IPS-NIHi11 (cell line): Measurements from ENCODE around the gene TRPC3.

Experiments
- DNase-seq: peaks from one replicate; pipeline ENCODE4 v3.0.0; 2012; ENCODE audit warnings: mixed read lengths, low spot score

TRPC3 gene

DNA sequence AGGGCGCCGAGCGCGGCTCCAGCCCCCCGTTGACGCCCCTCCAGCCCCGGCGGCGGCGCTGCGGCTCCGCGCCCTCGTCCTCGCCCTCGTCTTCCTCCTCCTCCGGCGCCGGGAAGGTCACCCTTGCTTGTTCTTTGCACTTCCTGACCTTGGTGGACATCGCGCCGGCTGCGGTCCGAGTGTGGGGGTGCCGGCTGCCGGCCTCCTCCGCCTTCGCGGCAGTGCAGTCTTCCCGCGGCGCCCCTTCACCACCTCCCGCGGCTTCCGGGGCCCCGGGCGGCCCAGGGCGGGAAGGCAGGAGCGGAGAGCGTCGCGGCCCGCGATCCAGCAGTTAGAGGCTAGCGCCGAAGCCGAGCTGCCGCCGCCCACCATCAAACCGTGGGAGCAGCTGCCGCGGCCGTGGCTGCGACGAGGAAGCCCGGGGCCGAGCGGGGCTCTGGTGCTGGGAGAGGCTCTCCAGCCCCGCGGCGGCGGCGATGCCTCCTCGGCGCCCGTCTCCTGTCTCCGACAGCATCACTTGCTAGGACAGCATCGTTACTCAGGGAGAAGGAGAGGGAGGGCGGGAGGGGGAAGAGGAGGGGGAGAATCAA lies at the start of gene TRPC3:
TRPC3 (minus strand) TSS at position 540 of the 590 bp plus-strand sequence; CDS start at position 160, 380 bp downstream.
- DNase-seq = peak; percentile 60

DNA sequence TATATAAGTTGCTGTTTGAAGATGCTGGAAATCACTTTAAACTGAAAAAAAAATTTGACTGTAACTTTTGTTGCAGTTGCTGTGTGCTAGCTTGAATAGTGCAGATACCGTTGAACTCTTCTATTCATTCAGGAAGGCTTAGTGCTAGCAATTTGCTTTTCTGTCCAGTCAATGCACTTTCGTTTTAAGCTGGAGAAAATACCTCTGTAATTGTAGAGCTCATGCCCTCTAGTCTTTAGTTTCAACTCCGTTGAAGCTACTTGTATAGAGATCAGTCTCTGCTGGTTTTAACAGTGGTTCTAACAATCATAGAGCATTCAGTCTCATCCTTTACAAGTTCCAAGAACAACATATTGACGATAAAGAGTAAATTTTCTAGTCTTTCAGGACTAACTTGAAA lies 49.0 kb upstream of the TRPC3 start:
- no peak for DNase-seq

DNA sequence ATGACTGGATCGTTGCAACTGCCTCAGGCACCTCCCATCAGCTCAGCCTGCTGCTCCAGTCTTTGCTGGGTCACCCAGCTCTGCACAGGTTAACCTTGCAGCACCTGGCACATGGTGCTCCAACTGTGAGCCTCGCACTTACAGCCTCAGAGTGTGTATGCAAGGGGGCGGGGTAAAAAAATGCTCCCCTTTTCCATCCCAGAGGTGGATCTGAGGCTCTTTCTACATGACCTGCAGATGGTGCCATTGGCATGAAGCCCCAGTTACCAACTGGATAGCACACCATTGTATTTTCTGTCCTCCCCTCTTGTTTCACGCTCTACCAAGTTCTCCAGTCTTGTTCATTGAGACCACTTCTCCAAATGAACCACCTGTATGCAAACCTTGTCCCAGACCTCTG lies 46.2 kb upstream of the TRPC3 start:
- DNase-seq = peak; percentile 28

DNA sequence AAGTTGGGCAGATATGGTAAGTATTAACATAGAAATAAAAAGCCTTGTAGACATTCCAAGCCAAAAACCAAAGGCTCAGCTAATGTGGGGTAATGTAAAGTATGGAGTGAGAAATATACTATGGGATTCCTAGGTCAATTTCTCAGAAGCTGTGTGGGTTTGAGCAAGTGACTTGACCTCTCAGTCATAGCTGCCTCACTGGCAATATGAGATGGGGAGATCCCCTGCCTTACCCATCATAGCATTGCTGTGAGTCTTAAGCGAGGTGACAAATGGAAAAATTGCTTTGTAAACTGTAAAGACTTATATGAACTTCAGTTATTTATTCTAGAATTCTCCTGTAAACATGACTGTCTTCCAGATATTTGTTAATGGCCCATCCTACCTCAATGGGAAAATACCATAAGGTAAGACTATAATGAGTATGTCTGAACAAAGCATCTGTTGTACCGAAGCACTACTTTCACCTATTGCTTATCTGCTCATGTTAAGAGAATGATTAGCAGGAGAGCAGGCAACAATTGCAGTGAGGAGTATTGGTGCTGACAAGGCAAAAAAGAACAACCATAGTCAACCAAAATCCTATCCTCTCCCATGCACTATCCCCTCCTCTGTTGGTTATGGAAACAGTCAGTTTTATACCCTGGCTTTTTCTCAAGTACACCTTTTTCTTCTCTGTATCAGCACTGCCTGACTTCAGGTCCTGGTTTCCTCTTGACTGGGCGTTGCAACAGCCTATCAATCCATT lies 44.1 kb upstream of the TRPC3 start:
- no peak for DNase-seq

DNA sequence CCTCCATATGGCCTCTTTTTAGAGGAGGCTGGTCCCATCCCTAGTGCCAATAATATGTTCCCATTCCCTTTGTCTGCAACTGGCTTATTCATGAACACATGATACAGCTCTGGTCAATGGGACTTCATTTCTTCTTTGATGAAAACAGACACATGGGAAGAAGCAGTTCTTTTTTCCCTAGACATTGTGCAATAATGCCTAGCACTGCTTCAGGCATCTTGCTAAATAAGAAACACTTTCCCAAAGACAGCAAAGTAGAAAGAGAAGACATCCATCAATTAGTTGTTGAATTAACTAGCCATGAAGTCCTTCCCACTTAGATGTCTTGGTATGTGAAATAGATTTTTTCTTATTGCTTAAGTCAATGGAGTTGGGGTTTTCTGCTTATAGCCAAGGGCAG lies 40.1 kb upstream of the TRPC3 start:
- no peak for DNase-seq

DNA sequence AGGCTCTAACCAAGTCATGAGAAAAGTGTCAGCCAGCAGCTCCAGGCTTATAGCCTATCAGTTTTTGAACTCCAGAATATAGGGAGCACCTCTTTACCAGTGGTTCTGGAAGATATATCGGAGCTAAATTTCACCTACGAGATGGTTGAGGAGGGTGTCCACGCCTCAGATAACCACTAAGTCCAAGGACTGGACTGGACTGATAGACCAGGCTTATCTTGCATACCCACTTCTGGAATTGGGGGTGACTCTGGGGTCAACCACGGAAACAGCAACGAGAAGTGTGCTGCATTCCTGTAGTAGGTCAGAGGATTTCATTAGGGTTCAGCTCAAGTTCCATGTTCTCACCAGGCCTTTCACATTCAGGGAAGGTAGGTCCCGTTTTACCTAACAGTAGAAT lies 38.6 kb upstream of the TRPC3 start:
- no peak for DNase-seq

DNA sequence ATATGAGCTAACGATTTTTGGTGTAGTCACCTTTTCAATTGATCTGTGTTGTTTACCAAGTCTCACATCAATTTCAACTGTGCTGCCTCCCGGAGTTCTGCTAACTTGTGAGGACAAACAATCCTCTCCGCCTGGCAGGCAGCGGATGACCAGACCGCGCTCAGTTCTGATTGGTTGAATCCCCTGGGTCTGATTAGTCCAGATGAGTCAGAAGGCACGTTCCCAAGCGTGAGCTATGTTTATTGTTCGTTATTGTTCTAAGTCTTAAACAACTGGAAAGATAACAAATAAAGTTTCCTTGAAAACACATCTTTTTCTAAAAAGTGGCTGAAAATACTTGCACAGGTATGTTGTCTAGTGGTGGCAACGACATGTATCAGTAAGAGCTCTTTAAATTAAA lies 37.9 kb upstream of the TRPC3 start:
- no peak for DNase-seq

DNA sequence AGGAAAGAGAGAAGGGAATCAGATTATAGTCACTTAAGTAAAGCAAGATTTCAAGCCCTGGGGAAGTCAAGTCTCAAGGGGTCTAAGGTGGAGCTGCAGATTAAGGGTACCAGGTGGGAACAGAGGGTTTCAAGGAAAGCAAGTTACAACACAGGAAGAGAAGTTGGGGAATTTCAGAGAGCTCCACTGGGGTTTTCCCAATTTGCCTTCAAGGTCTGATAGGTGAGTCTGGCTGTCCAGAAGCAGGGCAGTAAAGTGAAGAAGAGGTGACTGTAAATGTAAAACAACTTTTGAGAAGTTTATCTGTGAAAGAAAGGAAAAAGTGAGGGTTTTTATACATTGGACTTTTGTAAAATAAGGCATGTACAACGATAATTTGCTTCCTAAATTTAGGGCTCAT lies 37.1 kb upstream of the TRPC3 start:
- DNase-seq = no peak

DNA sequence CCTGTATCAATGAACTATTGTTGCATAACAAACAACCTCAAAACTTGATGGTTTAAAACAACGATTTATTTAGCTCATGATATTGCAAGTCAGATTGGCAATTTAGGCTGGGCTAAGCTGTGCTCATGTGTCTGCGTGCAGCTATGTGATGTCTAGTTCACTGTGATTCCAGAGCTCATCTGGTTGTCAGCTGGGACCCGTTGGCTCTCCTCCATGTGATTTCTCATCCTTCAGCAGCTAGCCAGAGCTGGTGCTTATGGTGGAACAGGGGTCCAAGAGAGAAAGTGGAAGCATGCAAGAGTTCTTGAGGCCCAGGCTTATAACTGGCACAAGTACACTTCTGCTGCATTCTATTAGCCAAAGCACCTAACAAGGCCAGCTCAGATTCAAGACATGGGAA lies 28.8 kb upstream of the TRPC3 start:
- no peak for DNase-seq

DNA sequence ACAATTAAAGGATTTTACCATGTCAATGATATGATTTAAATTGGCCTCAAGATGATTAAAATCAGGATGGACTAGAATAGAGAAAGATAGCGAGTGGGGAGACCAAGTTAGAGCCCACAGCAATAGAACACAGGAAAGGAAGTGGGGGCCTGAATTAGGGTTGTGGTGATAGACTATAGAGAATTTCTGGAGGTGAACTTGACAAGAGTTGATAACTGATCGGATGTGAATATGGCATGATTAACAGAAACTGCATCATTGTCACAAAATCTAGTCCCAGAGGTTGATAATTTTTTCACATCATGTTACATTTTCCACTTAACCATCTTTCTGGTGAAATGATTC lies 26.3 kb upstream of the TRPC3 start:
- no peak for DNase-seq

DNA sequence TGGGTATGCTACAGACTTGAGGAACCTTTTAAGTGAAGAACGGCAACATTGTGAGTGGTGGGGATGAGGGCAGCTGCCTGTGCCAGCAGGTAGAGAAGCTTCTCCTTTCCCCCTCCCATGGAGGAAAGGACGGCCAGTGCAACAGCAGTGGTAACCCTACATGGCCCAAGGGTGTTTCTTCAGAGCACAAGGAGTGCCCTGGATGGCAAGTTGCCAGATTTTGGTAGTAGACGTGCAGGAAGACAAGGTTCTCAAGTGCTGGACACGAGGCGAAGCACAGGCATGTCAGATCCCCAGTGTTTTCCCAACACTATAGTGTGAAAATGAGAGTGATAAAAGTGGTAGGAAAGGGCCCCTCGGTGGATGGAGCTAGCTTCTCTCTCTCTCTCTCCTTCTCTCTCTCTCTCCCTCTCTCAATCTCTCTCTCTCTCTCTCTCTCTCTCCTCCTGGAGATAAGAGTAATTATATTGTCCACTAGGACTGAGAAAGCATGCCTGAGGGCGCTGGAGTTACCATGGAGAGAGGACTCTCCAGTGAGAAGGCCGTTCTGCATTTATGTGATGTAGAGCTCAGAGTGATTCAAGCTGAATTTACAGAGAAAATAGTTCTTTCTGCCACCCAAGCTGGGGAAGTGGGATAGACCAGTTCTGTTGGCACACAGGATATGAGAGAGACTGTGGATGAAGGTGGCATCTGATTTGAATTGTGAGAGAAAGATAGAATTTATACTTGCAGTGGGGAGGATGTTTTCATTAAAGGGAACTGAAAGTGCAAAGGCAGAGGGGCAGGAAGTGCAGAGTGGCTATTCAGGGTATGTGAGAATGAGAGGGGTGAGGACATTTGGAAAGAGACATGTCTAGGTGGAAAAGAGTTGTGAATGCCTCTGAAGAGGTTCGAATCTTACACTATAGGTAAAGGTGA lies 25.7 kb upstream of the TRPC3 start:
- DNase-seq = no peak

DNA sequence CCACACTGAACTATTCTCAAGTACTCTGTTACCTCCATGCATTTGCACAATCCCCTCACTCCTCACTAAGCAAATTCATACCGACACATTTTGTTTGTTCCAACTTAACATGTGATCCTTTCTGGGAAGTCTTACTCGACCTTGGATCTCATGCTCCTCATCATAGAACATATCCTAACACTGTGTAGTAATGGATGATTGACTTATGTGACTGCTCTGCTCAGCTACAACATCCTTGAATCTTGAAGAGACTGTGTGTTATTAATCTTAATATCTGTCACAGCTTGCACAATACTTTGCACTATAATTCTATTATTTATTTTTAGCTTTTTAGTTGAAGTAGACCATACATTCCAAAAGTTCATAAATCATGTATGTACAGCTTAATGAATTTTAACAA lies 23.9 kb upstream of the TRPC3 start:
- no peak for DNase-seq

DNA sequence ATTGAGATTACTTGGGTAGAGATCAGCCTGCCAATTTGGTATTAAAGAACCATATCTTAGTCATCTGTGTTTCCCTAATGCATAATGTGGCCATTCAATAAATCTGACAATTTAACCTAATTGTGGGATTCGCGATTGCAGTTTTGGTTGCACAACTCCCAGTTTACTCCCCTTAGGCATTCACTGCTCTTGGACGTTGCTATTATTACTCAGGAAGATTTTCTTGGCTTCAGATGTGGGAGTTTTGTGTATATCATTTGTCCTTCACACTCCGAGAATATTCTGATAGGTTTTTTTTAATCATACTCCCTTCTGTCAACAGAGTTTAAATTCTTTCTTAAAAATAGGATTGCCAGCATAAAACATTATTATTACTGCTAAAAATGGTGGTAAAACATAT lies 22.0 kb upstream of the TRPC3 start:
- no peak for DNase-seq

DNA sequence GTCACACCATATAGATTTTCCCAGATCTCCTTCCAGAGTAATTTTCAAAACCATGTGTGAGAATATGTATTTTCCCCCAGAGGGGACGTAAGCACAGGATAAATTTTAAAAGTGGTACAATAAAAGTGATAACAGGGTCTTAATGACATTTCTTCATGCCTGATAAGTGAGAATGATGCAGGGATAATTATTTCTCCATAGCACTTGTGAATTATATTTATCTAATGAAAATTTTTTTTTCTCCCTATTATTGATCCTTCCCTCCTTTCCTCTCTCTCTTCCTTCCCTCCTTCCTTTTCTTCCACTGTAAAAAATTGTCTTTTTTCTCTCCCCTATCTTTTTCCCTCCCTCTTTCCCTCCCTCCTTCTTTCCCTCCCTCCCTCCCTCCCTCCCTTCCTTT lies 17.0 kb upstream of the TRPC3 start:
- no peak for DNase-seq

DNA sequence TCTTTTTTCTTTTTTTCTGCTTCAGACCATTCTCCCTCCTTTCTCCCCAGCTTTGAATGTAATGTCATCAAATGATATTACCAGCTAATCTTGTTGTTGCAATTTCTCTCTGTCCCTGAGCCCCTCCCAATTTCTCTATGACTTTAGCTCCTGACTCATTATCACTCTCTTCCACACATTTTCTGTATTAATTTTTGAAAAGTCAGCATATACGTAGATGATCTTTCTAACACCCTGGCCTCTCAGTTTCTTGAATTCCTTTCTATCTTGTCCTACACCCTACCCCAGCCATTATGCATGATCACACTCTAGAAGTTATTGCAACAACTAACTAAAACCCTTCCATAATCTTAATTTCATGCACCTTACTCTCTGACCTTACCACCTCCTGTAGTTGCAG lies 13.1 kb upstream of the TRPC3 start:
- no peak for DNase-seq

DNA sequence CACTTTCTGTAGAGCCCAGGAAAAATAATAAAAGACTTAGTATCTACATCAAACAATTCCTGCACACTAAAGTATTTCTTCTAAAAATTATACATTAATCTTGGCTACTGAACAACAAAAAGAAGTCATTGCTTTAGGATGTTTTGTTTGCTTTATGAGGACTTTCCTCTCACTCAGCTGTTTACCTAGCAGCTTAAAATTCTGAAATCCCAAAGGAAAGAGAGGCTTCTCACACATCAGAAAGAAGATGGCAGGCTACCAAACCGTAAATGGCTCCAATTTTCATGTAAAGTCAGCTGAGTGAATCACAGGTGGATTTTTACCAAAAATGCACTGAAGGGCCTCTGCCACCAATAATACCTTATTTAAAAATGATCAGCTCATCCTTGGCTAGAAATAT lies 9.0 kb upstream of the TRPC3 start:
- DNase-seq = no peak

DNA sequence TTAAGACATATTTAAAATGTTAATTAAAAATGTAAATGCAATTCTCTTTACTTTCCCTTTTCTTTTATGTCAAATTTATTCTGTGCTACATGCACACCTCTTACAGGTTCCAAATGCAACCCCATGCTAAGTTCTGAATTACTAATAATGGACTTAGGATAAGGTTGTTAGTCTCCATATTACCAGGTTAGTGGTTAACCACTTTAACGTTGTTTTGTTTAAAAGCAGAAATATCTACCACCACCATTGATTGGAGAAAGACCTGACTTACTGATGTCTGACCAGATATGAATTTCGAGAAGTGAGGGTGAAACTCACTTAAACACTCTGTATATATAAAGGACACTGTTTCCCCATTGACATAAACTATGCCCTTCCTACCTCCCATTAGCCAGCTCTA lies 6.9 kb upstream of the TRPC3 start:
- no peak for DNase-seq

DNA sequence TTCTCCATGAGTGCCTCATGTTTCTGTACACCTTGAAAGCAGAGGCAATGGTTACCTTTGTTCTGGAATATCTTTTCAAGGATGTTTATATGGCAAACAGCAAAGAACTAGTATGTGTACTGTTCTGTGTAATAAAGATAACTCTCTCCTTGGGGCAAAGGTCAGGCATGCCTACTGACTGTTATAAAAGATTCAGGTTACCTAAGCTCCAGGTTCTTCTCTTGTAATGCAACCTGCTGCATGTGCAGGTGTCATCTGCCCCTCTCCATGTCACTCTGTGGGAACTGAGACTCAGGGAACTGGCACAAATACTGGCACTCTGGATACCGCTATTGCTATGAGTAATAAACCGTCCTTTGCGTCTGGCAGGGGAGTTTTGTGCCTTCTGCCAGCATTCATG lies 5.4 kb upstream of the TRPC3 start:
- no peak for DNase-seq

DNA sequence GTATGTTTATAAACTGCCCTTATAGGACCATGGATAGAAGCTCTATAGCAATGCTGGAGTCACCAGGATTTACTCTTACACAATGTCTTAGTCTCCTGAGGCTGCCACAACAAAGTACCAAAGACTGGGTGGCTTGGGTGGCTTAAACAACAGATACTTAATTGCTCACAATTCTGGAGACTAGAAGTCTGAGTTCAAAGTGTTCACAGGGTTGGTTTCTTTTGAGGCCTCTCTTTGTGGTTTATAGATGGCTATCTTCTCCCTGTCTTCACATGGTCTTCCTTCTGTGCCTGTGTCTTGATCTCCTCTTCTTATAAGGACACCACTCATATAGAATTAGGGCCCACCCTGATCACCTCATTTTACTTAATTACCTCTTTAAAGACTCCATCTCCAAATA lies 2.0 kb upstream of the TRPC3 start:
- DNase-seq = no peak

DNA sequence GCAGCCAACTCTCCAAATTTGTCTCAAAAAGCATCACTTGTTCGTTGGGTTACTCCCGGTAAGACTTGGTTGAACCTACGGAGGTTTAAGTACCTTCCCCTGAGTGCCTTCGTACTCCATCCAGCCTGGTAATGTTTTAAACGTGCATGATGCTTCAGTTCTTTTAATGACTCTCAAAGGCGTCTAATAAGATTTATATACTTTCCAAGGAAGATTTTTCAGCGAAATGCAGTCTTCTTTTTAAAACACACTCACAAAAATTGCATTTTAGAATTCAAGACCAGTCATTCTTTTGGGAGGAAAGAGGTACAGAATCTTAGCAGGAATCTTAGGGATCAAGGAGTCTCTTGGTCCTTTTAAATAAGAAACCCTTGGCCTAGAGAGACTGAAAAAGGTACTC lies 430 bp upstream of the TRPC3 start:
- DNase-seq = peak; percentile 10

DNA sequence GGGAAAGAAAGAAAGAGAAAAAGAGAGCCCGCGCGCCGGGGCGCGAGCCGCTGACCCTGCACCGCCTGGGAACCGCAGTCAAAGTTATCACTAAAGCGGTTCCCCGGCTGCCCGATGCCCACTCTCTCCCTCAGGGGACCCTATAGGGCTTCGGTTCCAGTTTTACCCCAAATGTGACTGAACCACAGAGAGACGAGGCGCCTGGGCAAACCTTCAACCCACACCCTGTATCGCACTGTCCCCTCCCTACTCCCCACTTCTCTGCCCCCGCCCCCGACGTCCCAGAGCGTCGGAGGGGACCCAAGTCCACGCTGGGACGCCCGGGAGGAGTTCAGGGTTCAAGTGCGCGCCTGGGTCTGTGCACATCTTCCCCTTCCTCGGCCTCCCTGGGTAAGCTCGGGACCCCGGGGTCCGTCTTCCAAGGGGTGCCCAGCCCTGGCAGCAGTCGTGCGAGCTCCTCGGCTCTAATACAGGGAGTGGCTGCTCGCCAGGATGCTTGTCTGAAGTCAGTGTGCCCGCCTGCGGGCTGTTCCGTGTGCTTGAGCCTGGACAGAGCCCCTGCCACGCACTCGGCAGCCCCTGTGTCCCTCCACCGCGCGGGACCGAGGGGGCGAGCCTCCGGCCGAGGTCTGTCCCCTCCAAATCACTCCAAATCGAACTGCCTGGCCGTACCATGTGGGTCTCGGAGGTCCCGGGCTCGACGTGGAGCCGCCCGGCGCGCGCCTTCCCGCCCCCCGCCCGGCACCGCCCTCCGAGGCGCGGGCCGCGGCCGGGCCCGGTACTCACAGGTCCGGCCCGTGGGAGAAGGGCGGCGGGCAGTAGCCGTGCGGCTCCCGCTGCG lies 960 bp downstream of the TRPC3 start:
- peak; percentile 60 for DNase-seq

DNA sequence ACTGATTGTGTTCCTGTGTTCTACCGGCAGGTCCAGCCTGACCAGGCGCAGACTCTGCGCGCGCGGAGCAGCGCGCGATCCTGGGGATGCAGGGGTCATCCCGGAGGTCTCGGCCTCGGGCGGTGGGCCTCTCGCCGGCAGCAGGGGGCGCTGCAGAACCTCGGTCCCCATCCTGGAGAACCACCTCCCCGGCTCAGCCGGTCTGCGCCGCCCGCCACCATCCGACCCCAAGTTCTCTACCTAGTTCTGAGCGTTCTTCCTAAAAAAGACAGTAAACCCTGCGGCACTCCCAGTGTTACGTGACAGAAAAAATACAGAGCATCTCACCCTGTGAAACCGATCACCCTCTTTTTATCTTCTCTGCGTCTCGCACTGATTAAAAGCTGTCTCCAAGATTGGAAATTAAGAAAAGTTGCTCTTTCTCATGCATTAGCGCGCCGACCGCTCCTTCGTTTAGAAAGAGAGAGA lies 1.6 kb downstream of the TRPC3 start:
- DNase-seq = peak; percentile 92
